Memory B cell (primary cell): ENCODE results near the gene OMP.

Experiments
- ATAC-seq: fragments of 150-1000 bp; cut with Tn5 transposase; 2 replicates; pipeline ENCODE4 v1.10.0; 2021; ENCODE audit warnings: low read depth, mild to moderate bottlenecking, moderate library complexity
- DNase-seq, 2 donors: peaks; one replicate each; pipeline ENCODE4 v3.0.0; 2022; ENCODE audit warnings: low spot score in 2 of 2
- H3K27ac Mint-ChIP-seq: one replicate; pipeline ENCODE4 v1.8.0; 2022; ENCODE audit warnings: mild to moderate bottlenecking, moderate library complexity, mixed read lengths
- H3K27me3 Mint-ChIP-seq: one replicate; pipeline ENCODE4 v1.8.0; 2022; ENCODE audit warnings: mixed read lengths
- H3K36me3 Mint-ChIP-seq: one replicate; pipeline ENCODE4 v1.8.0; 2022; ENCODE audit warnings: mild to moderate bottlenecking, mixed read lengths
- H3K4me1 Mint-ChIP-seq: one replicate; pipeline ENCODE4 v1.8.0; 2022; ENCODE audit warnings: mixed read lengths
- H3K4me3 Mint-ChIP-seq: one replicate; pipeline ENCODE4 v1.8.0; 2022; ENCODE audit warnings: mild to moderate bottlenecking, moderate library complexity, mixed read lengths
- H3K9me3 Mint-ChIP-seq: one replicate; pipeline ENCODE4 v1.8.0; 2022; ENCODE audit warnings: mixed read lengths

The OMP gene

DNA sequence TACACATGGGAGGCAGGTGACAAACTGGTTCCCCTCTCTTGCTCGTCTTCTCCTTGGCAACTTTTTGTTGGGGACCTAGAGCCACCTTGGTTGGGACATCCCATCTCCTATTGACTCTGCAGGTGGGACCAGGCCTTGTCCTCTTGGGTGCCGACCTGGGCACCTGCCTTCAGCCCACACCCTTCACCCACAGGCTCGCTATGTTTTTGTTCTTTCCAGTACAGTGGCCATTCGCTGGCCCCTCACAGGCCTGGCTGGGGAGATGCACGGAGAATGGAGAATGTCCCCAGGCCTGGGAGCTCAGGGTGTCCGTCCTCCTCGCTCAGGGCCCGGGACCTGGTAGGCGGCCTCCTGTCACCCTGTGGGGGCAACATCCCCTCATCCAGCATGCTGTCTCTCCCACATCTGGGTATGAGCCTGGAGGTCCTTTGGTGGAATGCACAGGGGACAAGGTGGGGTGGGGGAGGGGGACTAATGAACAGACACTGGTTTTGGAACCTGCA lies 14.9 kb upstream of the OMP start:
- Mint-ChIP-seq H3K27ac (no peak overlapping the region), H3K4me3 (no peak overlapping the region), H3K4me1 (peaks cover 3% of the 10 kb centered on the region), H3K9me3 (no peaks in the 10 kb centered on the region), H3K27me3 (peaks cover 1% of the 10 kb centered on the region), H3K36me3 (no peaks in the 10 kb centered on the region)
- no peak for ATAC-seq
- no peak for DNase-seq

DNA sequence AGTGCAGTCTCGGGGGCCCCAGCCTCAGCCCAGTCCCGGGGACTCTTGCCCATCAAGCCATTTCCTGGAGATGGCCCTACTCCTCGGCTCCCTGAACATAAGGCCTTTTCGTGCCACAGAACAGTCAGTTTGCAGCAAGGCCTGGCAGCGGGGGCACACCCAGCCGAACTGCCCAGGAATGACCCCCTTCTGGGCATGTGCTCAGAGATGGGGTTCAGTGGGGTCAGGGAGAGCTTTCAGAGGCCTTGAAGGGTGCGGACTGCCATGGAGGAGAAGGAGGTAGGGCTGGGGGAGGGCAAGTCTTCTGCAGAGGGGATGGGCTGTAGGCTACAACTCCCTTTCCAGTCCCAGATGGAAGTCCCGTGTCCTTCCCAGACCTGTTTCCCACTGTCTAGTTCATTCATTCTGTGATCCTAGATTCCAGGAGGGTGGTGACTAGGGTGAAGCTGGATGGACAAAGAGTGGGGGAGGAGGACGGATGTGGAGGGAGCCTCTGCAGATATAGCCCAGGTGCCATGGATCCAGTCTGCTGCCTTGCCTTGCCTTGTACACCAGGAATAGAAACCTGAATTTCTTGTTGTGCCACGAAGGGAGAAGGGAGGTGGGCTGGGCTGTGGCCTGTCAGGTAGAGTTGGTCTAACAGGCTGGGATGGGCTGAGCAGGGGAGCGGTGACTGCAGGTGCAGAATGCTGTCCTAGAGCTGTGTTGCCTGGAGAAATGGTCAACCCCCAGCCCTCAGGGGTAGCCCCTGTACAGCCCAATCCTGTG lies 14.2 kb upstream of the OMP start:
- DNase-seq: no peak
- no peak overlapping the region for H3K4me3 Mint-ChIP-seq
- H3K4me1 Mint-ChIP-seq: peaks cover 3% of the 10 kb centered on the region
- ATAC-seq: no peak
- H3K27ac Mint-ChIP-seq: no peak overlapping the region
- no peaks in the 10 kb centered on the region for H3K9me3 Mint-ChIP-seq
- H3K27me3 Mint-ChIP-seq: peaks cover 1% of the 10 kb centered on the region
- no peaks in the 10 kb centered on the region for H3K36me3 Mint-ChIP-seq

- no peak overlapping the region for H3K4me3 Mint-ChIP-seq
- peaks cover 3% of the 10 kb centered on the region for H3K4me1 Mint-ChIP-seq
- no peaks in the 10 kb centered on the region for H3K36me3 Mint-ChIP-seq
- H3K9me3 Mint-ChIP-seq: no peaks in the 10 kb centered on the region
- no peak for DNase-seq
- no peak overlapping the region for H3K27ac Mint-ChIP-seq
- no peak for ATAC-seq
- peaks cover 1% of the 10 kb centered on the region for H3K27me3 Mint-ChIP-seq
Observed at GRCh38 chr11:77089004-77089545, 13.6 kb upstream of the OMP start.

DNA sequence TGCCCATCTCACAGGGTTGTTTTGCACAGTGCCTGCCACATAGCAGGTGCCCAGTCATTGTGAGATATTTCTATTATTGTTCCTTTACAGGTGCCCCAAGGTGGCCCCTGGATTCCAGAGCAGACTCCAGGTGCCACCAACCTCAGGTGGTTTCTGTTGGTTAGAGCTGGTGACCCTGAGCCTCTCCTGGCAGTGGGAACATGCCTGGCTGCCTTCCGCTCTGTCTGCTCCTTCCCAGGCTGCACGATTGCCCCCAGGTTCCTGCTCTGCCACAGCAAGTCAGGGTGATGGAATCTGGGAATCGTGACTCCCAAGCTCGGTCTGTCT lies 12.6 kb upstream of the OMP start:
- H3K27me3 Mint-ChIP-seq: peaks cover 1% of the 10 kb centered on the region

GRCh38 chr11:77090373-77091111 lies 12.1 kb upstream of the OMP start:
- Mint-ChIP-seq H3K27me3 (peaks cover 1% of the 10 kb centered on the region), H3K36me3 (no peaks in the 10 kb centered on the region), H3K4me1 (peaks cover 3% of the 10 kb centered on the region), H3K27ac (no peak overlapping the region), H3K4me3 (no peak overlapping the region), H3K9me3 (no peaks in the 10 kb centered on the region)
- no peak for DNase-seq
- ATAC-seq: no peak

More for the DNA sequence above, 12.6 kb upstream of the OMP start:
- ATAC-seq (no peak), DNase-seq (no peak)
- peaks cover 3% of the 10 kb centered on the region for H3K4me1 Mint-ChIP-seq
- H3K27ac Mint-ChIP-seq: no peak overlapping the region
- H3K4me3 Mint-ChIP-seq: no peak overlapping the region
- H3K36me3 Mint-ChIP-seq: no peaks in the 10 kb centered on the region
- H3K9me3 Mint-ChIP-seq: no peaks in the 10 kb centered on the region

GRCh38 chr11:77091146-77091940 lies 11.3 kb upstream of the OMP start:
- Mint-ChIP-seq H3K36me3 (no peaks in the 10 kb centered on the region), H3K4me3 (no peak overlapping the region), H3K27me3 (peaks cover 1% of the 10 kb centered on the region), H3K4me1 (peaks cover 3% of the 10 kb centered on the region), H3K9me3 (no peaks in the 10 kb centered on the region), H3K27ac (no peak overlapping the region)
- peak; percentile 66 to 76 for DNase-seq
- ATAC-seq: peak; percentile 94

GRCh38 chr11:77092382-77092781 lies 10.3 kb upstream of the OMP start:
- Mint-ChIP-seq H3K4me3 (no peak overlapping the region), H3K36me3 (no peaks in the 10 kb centered on the region), H3K27me3 (peaks cover 1% of the 10 kb centered on the region), H3K27ac (no peak overlapping the region), H3K4me1 (peaks cover 3% of the 10 kb centered on the region), H3K9me3 (no peaks in the 10 kb centered on the region)
- DNase-seq: no peak
- no peak for ATAC-seq

DNA sequence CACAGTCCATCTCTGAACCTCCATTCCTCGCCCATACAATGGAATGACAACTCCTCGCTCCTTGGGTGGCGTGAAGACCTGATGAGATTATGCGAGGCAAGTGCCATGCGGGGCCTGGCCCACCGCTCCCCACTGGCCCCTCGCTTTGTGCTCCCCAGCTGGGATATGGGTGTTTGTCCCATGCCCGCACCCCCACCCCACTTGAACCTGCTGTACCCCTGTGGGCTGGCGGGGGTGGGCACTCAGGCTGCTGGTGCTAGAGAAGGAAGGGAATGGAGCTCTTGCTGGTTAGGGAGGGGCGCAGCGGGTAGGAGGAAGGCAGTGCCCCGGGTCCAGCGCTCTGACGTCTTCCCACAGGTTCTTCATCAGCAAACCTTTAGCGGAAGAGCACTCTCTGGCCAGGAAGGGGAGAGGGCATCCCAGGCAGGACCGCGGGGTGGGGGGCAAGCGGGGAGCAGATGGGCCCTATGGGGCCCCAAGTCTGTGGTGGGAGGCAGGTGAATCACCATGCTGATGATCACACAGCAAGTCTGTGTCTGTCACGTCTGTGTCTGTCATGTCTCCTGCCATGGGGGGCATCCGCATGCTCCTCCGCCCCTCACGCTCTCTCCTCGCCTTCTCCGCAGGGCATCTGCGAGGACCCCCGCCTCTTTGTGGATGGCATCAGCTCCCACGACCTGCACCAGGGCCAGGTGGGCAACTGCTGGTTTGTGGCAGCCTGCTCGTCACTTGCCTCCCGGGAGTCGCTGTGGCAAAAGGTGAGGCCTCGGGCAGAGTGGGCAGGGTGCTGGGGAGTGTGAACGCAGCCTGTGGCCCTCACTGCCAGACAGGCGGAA lies 9.4 kb upstream of the OMP start:
- Mint-ChIP-seq H3K9me3 (no peaks in the 10 kb centered on the region), H3K27ac (no peak overlapping the region), H3K4me3 (no peak overlapping the region), H3K4me1 (peaks cover 3% of the 10 kb centered on the region), H3K36me3 (no peaks in the 10 kb centered on the region), H3K27me3 (peaks cover 1% of the 10 kb centered on the region)
- ATAC-seq (no peak), DNase-seq (no peak)

- ATAC-seq: no peak
- peaks cover 3% of the 10 kb centered on the region for H3K4me1 Mint-ChIP-seq
- no peaks in the 10 kb centered on the region for H3K36me3 Mint-ChIP-seq
- H3K9me3 Mint-ChIP-seq: no peaks in the 10 kb centered on the region
- peaks cover 1% of the 10 kb centered on the region for H3K27me3 Mint-ChIP-seq
- H3K27ac Mint-ChIP-seq: no peak overlapping the region
- no peak for DNase-seq
- H3K4me3 Mint-ChIP-seq: no peak overlapping the region
Observed at GRCh38 chr11:77093987-77094840, 8.4 kb upstream of the OMP start.

GRCh38 chr11:77094841-77095365 lies 7.7 kb upstream of the OMP start:
- ATAC-seq (no peak), DNase-seq (no peak)
- Mint-ChIP-seq H3K27me3 (peaks cover 1% of the 10 kb centered on the region), H3K9me3 (no peaks in the 10 kb centered on the region), H3K4me3 (no peak overlapping the region), H3K27ac (no peak overlapping the region), H3K4me1 (peaks cover 3% of the 10 kb centered on the region), H3K36me3 (no peaks in the 10 kb centered on the region)

DNA sequence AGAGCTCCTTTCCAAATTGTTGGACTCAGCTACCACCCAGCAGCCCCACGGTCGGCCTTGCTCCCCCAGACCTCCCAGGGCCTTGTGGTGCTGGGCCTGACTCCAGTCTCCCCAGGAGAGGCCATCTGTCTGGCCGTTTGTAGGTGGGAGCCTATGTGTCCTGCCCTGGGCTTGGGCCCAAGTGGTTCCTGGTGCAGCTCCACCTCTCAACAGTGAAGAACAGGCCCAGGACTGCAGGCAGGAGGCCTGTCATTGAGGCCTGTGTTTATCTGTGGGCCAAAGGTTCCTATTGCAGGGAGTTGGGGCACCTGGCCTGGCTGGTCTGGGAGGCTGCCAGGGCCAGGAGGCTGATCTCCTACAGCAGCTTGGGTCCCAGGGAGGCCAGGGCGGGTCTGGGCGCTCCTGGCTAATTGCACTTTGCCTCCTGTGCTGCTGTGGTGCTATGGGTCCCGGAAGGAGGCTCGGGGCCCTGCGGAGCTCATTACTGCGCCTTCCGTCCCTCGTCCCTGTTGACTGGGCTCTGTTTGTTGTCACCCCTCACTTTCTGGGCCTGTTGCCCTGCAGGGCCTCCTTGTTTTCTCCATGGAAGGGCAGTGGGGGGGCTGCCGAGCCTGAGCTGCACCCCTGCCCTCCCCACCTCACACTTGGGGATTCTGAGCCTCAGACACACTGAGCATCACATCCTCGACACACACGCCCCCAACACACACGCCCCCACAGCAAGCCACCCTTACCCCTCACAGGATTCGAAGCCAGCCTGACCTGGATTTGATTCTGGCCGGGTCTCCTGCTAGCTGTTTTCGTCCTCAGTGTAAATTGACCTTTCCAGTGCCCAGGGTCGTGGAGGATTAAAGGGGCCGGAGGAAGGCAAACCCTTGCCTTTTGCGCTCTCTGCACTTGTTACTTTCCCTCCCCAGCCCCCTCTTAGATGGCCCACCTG lies 6.8 kb upstream of the OMP start:
- H3K36me3 Mint-ChIP-seq: peaks cover 1% of the 10 kb centered on the region
- peaks cover 2% of the 10 kb centered on the region for H3K9me3 Mint-ChIP-seq
- H3K4me1 Mint-ChIP-seq: peaks cover 3% of the 10 kb centered on the region
- H3K27ac Mint-ChIP-seq: no peak overlapping the region
- DNase-seq: no peak
- ATAC-seq: no peak
- H3K4me3 Mint-ChIP-seq: no peak overlapping the region
- peaks cover 1% of the 10 kb centered on the region for H3K27me3 Mint-ChIP-seq

DNA sequence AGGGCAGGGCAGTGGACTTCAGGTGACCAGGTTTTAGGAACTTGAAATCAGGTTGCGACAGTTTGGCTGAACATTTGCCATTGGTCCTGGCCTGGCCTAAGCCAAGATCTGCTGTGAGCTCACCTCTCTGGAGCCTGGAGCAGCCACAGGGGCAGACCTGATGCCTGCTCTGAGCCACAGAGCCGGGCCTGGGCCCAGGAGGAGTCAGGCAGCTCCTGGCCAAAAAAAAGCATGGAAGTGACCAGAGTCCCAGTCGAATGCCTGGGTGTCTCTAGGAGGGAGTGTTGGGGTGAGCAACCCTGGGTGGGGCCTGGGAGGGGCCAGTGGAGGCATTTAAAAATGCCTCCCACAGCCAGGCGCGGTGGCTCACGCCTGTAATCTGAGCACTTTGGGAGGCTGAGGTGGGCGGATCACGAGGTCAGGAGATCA lies 6.0 kb upstream of the OMP start:
- H3K4me3 Mint-ChIP-seq: no peak overlapping the region
- ATAC-seq (no peak), DNase-seq (no peak)
- H3K36me3 Mint-ChIP-seq: peaks cover 3% of the 10 kb centered on the region
- no peaks in the 10 kb centered on the region for H3K4me1 Mint-ChIP-seq
- H3K27ac Mint-ChIP-seq: no peak overlapping the region
- H3K27me3 Mint-ChIP-seq: peaks cover 3% of the 10 kb centered on the region
- peaks cover 4% of the 10 kb centered on the region for H3K9me3 Mint-ChIP-seq
